Dedifferentiated amniotic fluid mesenchymal stem cell (primary cell): Measurements from ENCODE around the gene MACF1.
"Not testable (repeated sequence)": the region's sequence is repeated elsewhere in the genome, so short reads cannot be mapped to it uniquely, and the experiment has no call there.

Experiments used
- DNase-seq: peaks from one replicate; pipeline ENCODE4 v3.0.0-alpha.2; 2016; ENCODE audit errors: extremely low spot score

MACF1 gene

DNA sequence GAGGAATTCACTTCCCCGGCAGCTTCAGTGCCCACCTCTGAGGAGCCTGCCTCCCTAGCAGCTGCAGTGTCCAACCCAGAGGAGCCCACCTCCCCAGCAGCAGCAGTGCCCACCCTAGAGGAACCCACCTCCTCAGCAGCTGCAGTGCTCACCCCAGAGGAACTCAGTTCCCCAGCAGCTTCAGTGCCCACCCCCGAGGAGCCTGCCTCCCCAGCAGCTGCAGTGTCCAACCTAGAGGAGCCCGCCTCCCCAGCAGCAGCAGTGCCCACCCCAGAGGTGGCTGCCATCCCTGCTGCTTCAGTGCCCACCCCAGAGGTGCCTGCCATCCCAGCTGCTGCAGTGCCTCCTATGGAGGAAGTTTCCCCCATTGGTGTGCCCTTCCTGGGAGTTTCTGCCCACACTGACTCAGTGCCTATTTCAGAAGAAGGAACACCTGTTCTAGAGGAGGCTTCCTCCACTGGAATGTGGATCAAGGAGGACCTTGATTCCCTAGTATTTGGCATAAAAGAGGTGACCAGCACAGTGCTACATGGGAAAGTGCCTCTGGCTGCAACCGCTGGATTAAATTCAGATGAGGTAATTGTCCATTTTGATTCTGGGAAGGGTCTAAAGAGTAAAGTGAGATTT is 209.5 kb downstream of the MACF1 start:
- no peak for DNase-seq

DNA sequence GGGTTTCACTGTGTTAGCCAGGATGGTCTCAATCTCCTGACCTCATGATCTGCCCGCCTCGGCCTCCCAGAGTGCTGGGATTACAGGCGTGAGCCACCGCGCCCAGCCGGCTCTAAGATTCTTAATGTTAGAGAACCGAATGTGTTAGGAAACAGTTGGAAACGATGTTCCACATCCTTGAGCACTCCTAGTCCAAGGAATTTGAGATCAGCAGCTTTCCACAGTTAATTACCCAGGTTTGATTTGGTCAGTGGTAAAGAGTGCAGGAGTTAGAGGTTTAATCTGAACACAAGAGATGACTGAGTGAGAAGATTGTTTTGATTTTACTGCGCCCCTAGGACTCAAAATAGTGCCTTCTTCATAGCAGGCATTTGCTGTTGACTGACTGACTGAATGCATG is 211.1 kb downstream of the MACF1 start:
- DNase-seq, result no peak

GRCh38 chr1:39416609-39417008 is 212.1 kb downstream of the MACF1 start:
- DNase-seq, result no peak

GRCh38 chr1:39418236-39418635 is 213.7 kb downstream of the MACF1 start:
- DNase-seq, result peak; percentile 41

DNA sequence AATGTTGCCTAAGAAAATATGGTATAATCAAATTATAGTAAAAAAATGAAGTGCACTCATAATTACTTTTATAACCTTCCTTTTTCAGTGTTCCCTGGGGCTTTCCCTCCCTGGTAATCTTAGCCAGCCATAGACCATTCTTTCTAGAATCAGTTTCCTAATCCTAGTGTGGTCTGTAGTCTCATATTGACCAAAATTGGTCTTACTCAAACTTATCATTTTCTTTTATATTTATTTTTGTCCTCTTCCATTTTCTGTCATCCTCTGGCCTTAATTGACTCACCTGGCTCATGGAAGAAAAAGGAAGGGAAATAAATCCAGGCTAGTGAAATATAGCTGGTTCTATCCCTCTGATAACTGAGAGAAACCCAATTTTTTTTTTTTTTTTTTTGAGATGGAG is 216.0 kb downstream of the MACF1 start:
- no peak for DNase-seq

- no peak for DNase-seq
Measured at GRCh38 chr1:39422614-39423013, 218.1 kb downstream of the MACF1 start.

DNA sequence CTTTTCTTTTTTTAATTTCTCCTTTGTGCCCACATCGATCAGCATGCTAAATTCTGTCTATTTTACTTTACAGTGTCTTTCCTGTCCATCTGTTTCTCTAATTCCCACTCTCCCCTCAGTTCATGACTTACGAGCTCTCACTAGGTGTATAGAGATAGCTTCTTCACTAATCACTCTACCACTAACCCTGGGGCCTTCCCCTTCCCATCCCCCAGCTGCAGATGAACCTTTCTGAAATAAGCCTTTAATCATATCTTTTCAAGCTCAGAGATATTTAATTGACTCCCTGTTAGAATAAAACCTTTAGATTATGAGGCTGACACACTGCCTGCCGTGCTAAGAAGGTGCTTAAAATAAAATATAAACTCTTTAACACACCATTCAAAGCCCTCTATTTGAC is 220.7 kb downstream of the MACF1 start:
- DNase-seq, result no peak

- no peak for DNase-seq
Measured at GRCh38 chr1:39425634-39426033, 221.1 kb downstream of the MACF1 start.

GRCh38 chr1:39426346-39426745 is 221.9 kb downstream of the MACF1 start:
- DNase-seq, result no peak

DNA sequence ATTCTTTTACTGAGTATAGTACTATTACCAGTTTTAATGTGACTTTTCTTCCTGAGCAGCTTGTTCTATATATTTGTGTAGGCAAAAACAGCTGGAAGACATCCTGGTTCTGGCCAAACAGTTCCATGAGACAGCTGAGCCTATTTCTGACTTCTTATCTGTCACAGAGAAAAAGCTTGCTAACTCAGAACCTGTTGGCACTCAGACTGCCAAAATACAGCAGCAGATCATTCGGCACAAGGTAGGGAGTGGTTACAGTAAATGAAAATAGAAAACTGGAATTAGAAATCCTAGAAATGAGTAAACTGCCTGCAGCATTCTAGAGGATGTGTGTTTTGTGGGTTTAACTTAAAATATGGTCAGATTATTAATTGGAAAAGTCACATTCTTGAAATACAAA is 222.9 kb downstream of the MACF1 start:
- no peak for DNase-seq

DNA sequence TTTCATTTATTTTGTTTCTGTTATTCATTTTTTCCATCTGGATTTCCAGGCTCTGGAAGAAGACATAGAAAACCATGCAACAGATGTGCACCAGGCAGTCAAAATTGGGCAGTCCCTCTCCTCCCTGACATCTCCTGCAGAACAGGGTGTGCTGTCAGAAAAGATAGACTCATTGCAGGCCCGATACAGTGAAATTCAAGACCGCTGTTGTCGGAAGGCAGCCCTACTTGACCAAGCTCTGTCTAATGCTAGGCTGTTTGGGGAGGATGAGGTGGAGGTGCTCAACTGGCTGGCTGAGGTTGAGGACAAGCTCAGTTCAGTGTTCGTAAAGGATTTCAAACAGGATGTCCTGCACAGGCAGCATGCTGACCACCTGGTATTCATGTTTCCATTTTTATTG is 223.4 kb downstream of the MACF1 start:
- DNase-seq, result no peak

- no peak for DNase-seq
Measured at GRCh38 chr1:39431927-39432326, 227.4 kb downstream of the MACF1 start.

DNA sequence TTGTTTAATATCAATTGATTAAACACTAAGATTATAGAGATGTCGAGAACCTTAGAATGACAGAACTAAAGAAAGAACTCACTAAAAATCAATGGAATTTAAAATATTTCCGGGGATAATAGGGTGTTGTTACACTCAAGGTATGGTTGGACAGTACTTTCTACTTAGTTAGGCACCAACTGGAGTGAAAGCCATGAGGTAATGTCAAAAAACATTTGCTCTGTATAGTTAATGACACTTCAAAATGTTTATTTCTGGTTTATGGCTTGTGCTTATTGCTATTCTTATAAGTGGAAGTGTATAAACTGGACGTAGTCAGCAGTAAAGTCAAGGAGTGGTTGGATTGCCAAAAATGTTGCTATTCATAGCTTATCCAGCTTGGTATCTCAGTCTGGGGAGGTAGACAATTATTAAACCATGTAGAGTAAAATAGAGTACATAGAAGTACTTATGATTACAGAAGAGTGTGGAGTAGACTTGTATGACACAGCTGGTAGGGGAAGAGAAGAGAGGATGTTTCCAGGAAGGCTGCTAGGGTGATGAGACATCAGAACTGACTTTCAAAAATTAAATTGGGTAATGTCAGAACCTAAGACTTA is 230.4 kb downstream of the MACF1 start:
- DNase-seq, result no peak

DNA sequence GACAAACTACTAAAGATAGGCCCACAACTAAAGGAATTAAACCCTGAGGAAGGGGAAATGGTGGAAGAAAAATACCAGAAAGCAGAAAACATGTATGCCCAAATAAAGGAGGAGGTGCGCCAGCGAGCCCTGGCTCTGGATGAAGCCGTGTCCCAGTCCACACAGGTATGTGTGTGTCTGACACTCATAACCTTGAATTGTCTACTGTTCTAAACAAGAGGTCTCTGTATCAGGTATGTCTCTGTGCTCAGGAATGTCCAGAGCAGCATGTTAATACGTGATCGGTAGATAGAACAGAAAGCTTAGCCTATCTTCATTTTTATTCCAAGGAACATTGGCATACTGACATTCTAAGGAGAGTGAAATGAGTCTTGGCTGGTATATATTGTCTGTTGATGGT is 231.1 kb downstream of the MACF1 start:
- DNase-seq, result no peak

DNA sequence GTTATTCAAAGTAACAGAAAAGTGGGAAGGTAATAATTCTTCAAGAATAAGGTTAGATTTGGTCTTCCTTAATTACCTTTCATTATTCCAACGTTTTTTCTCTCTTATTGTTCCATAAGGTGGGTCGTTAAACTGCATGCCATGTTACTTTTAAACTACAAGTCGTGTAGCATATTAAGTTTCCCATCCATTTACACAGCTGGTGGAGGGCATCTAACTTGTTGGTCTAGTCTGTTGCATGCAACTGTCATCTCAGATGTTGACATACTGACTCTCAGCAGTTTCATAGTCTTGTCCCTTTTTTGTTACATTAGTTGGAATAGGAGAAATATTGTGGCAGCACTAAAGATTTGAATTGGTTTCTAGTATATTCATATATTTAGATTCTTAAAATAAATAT is 232.3 kb downstream of the MACF1 start:
- DNase-seq, result no peak

GRCh38 chr1:39438042-39438441 is 233.5 kb downstream of the MACF1 start:
- no peak for DNase-seq

- no peak for DNase-seq
Measured at GRCh38 chr1:39440856-39441255, 236.4 kb downstream of the MACF1 start.

DNA sequence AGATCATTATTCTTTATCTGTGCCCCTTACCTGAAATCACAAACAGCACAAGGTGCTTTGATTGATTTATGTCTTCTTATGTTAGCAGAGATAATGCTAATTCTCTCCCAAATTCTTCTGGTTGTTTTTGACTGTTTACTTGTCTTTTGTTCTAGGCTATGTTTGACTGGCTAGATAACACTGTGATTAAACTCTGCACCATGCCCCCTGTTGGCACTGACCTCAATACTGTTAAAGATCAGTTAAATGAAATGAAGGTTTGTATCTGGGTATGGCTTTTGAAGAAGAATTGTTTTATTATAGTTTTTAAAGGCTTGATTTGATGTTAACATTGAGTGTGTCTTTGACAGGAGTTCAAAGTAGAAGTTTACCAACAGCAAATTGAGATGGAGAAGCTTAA is 237.3 kb downstream of the MACF1 start:
- DNase-seq, result no peak

DNA sequence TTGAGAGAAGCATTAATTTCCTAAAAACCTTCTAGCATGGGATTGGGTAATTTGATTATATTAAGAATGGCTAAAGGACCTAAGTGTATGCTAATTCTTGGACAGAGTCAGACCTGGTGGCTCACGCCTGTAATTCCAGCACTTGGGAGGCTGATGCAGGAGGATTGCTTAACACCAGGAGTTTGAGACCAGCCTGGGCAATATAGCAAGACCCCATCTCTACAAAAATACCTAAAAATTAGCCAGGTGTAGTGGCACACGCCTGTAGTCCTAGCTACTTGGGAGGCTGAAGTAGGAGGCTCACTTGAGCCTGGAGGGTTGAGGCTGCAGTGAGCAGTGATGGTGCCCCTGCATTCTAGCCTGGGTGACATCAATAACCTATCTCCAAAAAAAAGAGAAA is 241.1 kb downstream of the MACF1 start:
- no peak for DNase-seq

DNA sequence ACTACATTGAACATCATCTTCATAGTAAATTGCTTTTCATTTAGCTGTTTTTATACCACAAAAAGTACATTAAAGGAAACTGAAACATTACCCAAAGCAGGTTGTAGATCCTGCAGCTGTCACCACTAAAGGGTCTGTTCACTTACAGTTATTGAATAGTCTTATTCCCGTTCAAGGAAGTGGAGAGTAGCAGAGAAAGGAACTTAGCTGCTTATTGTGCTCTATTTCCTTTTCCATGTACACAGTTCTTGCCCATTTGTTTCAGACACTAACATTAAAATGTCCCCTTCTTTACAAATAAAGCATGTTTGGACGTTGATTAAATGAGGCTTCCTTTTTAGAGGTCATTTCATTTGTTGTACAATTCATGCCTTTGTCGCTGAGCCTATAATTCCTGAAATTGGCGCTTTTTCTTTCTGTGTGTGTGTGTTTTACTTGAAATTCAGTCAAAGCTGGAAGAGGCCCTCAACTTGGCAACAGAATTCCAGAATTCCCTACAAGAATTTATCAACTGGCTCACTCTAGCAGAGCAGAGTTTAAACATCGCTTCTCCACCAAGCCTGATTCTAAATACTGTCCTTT is 242.6 kb downstream of the MACF1 start:
- DNase-seq, result no peak

DNA sequence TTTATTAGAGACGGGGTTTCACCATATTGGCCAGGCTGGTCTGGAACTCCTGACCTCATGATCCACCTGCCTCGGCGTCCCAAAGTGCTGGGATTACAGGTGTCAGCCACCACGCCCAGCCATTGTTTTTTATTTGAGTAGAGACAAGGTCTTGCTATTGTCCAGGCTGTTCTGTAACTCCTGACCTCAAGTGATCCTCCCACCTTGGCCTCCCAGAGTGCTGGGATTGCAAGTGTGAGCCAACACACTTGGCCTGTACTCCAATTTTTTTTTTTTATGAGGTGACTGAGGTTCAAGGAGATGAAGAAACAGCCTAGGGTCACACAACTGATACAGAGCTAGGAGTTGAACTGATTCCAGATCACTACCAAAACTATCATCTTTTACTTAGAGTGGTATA is 245.5 kb downstream of the MACF1 start:
- DNase-seq, result not testable (repeated sequence)

DNA sequence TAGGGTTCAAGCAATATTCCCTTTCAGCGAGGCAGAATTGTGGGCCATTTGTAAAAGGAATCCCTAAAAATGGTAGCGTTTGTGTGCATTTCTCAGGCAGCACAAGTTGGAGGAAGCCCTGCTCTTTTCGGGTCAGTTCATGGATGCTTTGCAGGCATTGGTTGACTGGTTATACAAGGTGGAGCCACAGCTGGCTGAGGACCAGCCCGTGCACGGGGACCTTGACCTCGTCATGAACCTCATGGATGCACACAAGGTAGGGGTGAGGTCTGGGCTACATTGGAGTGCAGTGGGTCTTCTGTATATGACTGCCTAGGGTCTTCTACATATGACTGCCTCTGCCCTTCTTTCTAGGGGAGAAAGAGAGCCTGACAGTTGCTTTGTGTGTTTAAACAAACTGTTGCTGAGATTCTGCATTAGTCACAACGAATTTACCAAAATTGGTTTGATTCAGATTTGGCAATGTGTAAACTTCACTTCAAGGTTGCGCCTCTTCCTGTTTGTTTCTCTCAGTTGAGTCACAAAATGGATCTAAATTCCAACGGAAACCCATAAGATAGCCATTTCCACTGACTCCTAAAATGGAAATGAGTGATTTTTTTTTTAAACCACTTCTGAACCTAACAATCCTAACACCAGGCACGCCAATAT is 246.6 kb downstream of the MACF1 start:
- DNase-seq, result peak; percentile 37

GRCh38 chr1:39452081-39452480 is 247.6 kb downstream of the MACF1 start:
- DNase-seq, result no peak
